VCaP (cell line): ENCODE data around the gene PLPPR2.
"Not testable (repeated sequence)": the region's sequence is repeated elsewhere in the genome, so short reads cannot be mapped to it uniquely, and the experiment has no call there.

Experiments used
- H3K27ac ChIP-seq: fragments of 450-650 bp; 2 replicates; pipeline ENCODE4 v1.5.1; 2017
- TF ChIP-seq, protein P1 (sequence below): fragments of 450-650 bp; conservative IDR thresholded peaks from 2 replicates; pipeline ENCODE4 v1.5.1; 2017; ENCODE audit warnings: mild to moderate bottlenecking, moderate library complexity

Gene PLPPR2

DNA sequence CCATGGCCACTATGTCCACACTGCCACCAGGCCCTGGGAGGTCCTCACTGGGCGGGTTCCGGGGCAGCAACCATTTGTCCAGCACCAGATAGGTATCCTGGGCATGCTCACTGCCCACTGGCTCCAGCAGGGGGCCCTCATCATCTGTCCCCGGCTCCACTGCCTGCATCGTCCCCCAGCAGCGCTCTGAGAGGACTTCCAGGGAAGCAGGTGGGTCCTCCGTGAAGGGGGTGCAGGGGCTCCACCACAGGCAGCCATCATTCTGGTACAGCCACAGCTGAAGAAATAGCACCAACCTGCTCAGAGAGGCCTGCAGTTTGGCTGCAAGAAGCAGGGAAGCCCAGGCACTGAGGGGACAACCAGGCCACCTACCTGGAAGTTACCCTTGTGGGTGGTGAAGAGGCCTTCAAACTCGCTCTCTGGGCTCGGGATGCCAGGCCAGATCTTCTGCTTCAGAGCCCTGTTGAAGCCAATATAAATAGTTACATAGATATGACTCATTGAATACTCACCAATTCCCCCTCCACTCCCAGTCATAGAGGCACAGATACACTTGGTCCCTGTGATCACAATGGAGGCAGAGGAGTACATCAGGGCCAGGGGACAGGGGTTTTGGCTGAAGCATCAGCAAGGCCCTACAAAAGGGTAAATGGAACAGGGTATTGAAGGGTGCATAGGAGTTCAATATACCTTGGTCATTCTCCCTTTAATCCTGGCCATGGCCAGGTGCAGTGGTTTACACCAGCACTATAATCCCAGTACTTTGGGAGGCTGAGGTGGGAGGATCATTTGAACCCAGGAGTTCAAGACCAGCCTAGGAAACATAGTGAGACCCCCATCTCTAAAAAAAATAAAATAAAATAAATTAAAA is 23.3 kb downstream of the PLPPR2 start:
- TF ChIP-seq, protein P1, sequence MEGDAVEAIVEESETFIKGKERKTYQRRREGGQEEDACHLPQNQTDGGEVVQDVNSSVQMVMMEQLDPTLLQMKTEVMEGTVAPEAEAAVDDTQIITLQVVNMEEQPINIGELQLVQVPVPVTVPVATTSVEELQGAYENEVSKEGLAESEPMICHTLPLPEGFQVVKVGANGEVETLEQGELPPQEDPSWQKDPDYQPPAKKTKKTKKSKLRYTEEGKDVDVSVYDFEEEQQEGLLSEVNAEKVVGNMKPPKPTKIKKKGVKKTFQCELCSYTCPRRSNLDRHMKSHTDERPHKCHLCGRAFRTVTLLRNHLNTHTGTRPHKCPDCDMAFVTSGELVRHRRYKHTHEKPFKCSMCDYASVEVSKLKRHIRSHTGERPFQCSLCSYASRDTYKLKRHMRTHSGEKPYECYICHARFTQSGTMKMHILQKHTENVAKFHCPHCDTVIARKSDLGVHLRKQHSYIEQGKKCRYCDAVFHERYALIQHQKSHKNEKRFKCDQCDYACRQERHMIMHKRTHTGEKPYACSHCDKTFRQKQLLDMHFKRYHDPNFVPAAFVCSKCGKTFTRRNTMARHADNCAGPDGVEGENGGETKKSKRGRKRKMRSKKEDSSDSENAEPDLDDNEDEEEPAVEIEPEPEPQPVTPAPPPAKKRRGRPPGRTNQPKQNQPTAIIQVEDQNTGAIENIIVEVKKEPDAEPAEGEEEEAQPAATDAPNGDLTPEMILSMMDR: peak; percentile 69
- H3K27ac ChIP-seq: no peak overlapping the region

DNA sequence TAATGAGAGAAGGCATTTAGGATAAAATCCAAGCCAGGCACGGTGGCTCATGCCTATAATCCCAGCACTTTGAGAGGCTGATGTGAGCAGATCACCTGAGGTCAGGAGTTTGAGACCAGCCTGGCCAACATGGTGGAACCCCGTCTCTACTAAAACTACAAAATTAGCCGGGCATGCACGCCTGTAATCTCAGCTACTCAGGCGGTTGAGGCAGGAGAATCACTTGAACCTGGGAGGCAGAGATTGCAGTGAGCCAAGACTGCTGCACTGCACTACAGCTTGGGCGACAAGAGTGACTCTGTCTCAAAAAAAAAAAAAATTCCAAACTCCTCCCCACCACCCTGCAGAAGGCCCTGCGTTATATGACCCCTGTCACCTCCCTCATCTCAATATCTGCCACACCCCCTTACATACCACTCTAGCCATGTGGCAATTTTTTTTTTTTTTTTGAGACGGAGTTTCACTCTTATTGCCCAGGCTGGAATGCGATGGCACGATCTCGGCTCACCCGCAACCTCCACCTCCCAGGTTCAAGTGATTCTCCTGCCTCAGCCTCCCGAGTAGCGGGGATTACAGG is 24.1 kb downstream of the PLPPR2 start:
- not testable (repeated sequence) for H3K27ac ChIP-seq

DNA sequence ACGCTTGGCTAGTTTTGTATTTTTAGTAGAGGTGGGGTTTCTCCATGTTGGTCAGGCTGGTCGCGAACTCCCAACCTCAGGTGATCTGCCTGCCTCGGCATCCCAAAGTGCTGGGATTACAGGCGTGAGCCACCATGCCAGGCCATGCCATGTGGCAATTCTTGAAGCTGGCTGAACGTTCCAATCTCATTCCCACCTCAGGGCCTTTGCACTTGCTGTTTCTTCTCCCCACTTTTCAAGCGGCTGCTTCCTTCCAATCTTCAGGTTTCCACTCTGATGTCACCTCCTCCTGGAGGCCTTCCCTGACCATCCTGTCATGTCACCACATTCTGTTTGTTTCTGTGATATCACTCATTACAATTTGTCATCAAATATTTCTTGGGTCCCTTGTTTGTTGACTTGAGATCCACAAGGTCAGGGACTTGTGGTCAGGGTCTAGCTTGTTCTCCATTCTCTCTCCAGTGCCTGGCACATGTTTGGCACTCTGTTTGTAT is 24.7 kb downstream of the PLPPR2 start:
- peak overlapping the region; percentile 86 for H3K27ac ChIP-seq

DNA sequence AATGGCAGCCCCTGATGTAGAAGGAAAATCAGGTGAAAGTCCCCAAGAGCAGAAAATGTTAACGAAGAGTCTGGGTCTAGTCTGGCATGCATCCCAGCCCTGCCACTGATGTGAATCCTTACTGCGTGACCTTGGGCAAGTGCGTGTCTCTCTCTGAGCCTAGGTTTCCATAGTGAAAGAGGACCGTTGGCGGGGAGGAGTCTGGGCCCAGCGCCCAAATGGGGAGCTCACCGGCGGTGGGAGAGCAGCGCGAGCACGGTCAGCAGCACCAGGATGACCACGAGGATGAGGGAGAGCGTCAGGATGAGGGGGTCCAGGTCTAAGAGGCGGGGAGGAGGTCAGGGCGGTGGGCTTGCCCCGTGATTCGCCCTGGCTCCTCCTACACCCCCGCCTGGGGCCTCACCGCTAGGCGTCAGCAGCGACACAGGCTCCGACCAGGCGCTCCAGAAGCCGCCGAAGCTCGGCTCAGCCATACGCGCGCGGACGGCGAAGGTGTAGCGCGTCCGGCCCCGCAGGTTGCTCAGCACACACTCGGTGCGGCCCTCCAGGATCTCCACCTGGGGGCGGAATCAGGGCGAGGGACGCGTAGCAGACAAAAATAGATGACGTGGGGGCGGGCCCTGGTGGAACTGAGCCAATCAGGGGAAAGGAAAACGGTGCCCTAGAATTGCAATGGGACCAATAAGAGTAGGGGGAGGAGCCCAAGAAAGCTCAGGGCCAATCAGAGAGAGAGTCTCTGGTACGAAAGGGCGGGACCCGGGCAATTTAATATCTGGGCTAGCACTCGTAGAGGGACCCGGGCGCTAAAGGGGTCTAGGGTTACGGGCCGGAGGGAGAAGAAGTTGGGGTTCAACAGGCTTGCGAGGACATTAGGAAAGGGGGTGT is 25.7 kb downstream of the PLPPR2 start:
- TF ChIP-seq, protein P1: peak; percentile 86
- H3K27ac ChIP-seq: peak overlapping the region; percentile 86

More for the DNA sequence above, 24.7 kb downstream of the PLPPR2 start:
- TF ChIP-seq, protein P1: no peak

DNA sequence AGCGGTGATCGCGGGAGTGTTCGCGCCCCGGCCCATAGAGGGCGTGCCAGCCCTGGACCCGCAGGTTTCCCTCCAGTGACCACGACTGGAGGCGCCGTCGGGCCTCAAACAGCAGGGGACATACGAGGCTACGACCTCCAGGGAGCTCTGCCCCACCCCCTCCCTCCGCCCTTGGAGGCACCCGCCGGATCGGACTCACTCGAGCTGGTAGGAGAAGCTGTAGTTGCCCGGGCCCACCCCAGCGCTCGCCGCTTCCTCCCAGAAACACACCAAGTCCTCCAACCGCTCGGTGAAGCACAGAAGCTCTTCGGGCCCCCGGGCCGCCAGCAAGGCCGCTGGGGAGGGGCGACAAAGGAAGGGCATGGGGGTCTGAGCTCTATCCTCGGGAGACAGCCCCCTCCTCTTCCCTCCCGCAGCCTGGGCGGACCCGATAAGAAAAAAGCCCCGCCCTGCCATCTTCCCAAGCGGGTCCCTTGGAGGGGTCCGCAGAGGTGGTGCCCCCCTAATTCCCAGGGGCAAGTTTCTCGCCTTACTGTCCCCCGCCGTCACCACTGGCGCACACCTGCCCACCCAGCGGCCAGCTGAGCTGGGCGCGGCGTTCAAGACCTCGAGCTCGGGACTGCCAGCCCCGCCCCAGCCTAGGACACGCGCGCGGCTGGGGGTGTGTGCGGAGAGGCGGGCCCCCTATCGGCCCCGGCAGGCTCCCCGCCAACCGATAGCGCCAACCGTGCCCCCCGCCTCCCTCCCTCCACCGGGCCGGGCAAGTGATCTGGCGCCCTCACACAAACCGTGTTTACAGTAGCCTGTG is 27.9 kb downstream of the PLPPR2 start:
- H3K27ac ChIP-seq: peak overlapping the region; percentile 65; the same call in 1 of the 2 replicates
- TF ChIP-seq, protein P1: peak; percentile 81

DNA sequence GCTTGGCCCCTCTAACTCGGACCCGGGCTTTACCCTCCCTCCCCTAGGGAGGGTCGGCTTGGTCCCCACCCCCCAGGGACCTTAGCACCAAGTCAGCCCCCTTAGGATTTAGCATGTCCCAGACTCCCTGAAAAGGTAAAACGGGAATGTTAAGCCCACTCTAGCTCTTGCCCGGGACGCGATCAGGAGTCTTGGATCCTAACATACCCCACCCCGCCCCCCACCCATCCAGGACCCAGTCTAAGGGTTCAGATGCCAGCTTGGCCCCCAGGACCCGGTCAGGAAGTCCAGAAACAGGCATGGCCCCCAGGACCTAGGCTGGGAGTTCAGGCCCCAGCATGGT is 28.4 kb downstream of the PLPPR2 start:
- TF ChIP-seq, protein P1: no peak

DNA sequence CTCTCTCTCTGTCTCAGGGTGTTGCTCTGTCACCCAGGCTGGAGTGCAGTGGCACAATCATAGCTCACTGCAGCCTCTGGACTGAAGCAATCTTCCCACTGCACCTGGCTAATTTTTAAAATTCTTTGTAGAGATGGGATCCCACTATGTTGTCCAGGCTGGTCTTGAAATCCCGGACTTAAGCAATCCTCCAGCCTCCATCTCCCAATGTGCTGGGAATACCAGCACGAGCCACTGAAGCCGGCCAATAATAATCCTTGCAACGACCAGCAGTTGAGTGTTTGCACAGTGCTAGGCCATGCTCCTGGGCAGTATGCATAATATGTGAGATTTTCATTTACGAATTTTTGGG is 29.5 kb downstream of the PLPPR2 start:
- peak overlapping the region; percentile 65 for H3K27ac ChIP-seq
- TF ChIP-seq, protein P1: no peak

More for the DNA sequence above, 28.4 kb downstream of the PLPPR2 start:
- H3K27ac ChIP-seq: peak overlapping the region; percentile 65
